ENCODE data around the gene B4GALT5.

B4GALT5 gene

GRCh38 chr20:49691818-49692568 is 21.7 kb downstream of the B4GALT5 start:
- no peak overlapping the region for H3K4me3 Mint-ChIP-seq
- no peaks in the 10 kb centered on the region for H3K27me3 Mint-ChIP-seq (ENCODE audit: low read depth, poor library complexity)
- H3K36me3 Mint-ChIP-seq (ENCODE audit: low read depth) = no peaks in the 10 kb centered on the region
- H3K9me3 Mint-ChIP-seq = no peaks in the 10 kb centered on the region
- DNase-seq = no peak
- H3K4me1 Mint-ChIP-seq = peaks cover 52% of the 10 kb centered on the region
- H3K27ac Mint-ChIP-seq = no peak overlapping the region
- TF ChIP-seq CTCF (IDR thresholded peaks at IDR 0.05) = no peak

- H3K4me3 Mint-ChIP-seq = no peak overlapping the region
- H3K36me3 Mint-ChIP-seq (ENCODE audit: low read depth) = no peaks in the 10 kb centered on the region
- no peaks in the 10 kb centered on the region for H3K27me3 Mint-ChIP-seq (ENCODE audit: low read depth, poor library complexity)
- H3K9me3 Mint-ChIP-seq = no peaks in the 10 kb centered on the region
- peak overlapping the region; percentile 51 for H3K27ac Mint-ChIP-seq
- no peak for TF ChIP-seq CTCF (IDR thresholded peaks at IDR 0.05)
- no peak for DNase-seq
- peaks cover 53% of the 10 kb centered on the region for H3K4me1 Mint-ChIP-seq
These were observed 22.6 kb downstream of the B4GALT5 start for GRCh38 chr20:49690899-49691620.

GRCh38 chr20:49687595-49688567 is 25.8 kb downstream of the B4GALT5 start:
- Mint-ChIP-seq H3K9me3 (no peaks in the 10 kb centered on the region), H3K36me3 (ENCODE audit: low read depth) (peaks cover 3% of the 10 kb centered on the region), H3K4me1 (peaks cover 56% of the 10 kb centered on the region), H3K4me3 (no peak overlapping the region), H3K27ac (peak overlapping the region; percentile 72), H3K27me3 (ENCODE audit: low read depth, poor library complexity) (no peaks in the 10 kb centered on the region)
- no peak for TF ChIP-seq CTCF (IDR thresholded peaks at IDR 0.05)
- DNase-seq = no peak

GRCh38 chr20:49685809-49686208 is 27.9 kb downstream of the B4GALT5 start:
- Mint-ChIP-seq H3K27ac (no peak overlapping the region), H3K4me1 (peaks cover 49% of the 10 kb centered on the region), H3K9me3 (no peaks in the 10 kb centered on the region)

GRCh38 chr20:49685161-49685601 is 28.5 kb downstream of the B4GALT5 start:
- no peak for DNase-seq
- peaks cover 52% of the 10 kb centered on the region for H3K4me1 Mint-ChIP-seq
- TF ChIP-seq CTCF (IDR thresholded peaks at IDR 0.05) = no peak
- no peak overlapping the region for H3K4me3 Mint-ChIP-seq
- peak overlapping the region; percentile 90 for H3K27ac Mint-ChIP-seq
- no peaks in the 10 kb centered on the region for H3K9me3 Mint-ChIP-seq
- no peaks in the 10 kb centered on the region for H3K27me3 Mint-ChIP-seq (ENCODE audit: low read depth, poor library complexity)
- peaks cover 16% of the 10 kb centered on the region for H3K36me3 Mint-ChIP-seq (ENCODE audit: low read depth)

More at GRCh38 chr20:49685809-49686208, 27.9 kb downstream of the B4GALT5 start:
- DNase-seq = no peak
- Mint-ChIP-seq H3K36me3 (ENCODE audit: low read depth) (peaks cover 16% of the 10 kb centered on the region), H3K4me3 (no peak overlapping the region), H3K27me3 (ENCODE audit: low read depth, poor library complexity) (no peaks in the 10 kb centered on the region)
- no peak for TF ChIP-seq CTCF (IDR thresholded peaks at IDR 0.05)
